Measurements from ENCODE around the gene MET. TPM values are rescaled to one million over a fixed set of nuclear protein-coding genes. Genes with fewer than 3 reads are reported as not detected.

MET gene
- total and polyA plus RNA-seq, 2 of the 8 experiments (the other 6 are each of a cell fraction or from before 2014, with no cell fraction given) = 3.5 to 12.9 TPM

DNA sequence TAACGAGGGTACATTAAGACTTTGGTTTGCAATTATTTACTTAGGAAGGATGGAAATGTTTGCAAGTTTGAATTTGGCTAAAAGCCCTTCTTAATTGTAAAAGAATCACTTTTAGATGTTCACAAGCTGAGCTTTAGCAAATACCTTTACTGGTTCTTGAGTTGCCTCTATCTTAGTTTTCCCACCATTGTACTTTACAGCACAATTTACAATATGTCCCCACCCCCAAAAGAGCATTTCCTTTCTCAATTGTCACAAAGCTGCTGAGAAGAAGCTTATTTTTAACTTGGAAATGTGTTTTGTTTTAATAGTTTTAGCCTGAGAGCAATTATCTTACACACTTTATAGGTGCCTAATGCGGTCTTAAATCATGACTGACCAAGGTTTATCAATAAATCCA, 81.1 kb downstream of the MET start:
- TF ChIP-seq YY1 (IDR thresholded peaks at IDR 0.05; ENCODE audit: low read depth, low read length) (no peak), TBP (IDR thresholded peaks at IDR 0.05; ENCODE audit: low read depth, low read length) (no peak), CREB1 (IDR thresholded peaks at IDR 0.05) (no peak), PHF8 (conservative IDR thresholded peaks at IDR 0.05; ENCODE audit: low read depth, low read length) (no peak), ASH2L (IDR thresholded peaks at IDR 0.05; ENCODE audit: low read length) (no peak)
- no peak overlapping the region for H3K4me3 ChIP-seq (ENCODE audit: extremely low read depth in 1 of 4, insufficient read depth in 2 of 4, low read depth in 3 of 4, low read length in 4 of 4)
- H3K27me3 ChIP-seq (replicated peaks in 1 of 4; ENCODE audit: control insufficient read depth in 3 of 4, extremely low read depth in 1 of 4, insufficient read depth in 3 of 4, low read length in 3 of 4) = no peaks in the 10 kb centered on the region
- H2AFZ ChIP-seq (ENCODE audit: low read length) = no peak overlapping the region
- H3K4me1 ChIP-seq (replicated peaks in 1 of 4; ENCODE audit: control insufficient read depth in 3 of 4, insufficient read depth in 4 of 4, low read length in 3 of 4) = no peaks in the 10 kb centered on the region
- H3K9me3 ChIP-seq (ENCODE audit: insufficient read depth in 2 of 2, low read depth in 1 of 2, low read length in 1 of 2) = no peaks in the 10 kb centered on the region
- no peaks in the 10 kb centered on the region for H4K20me1 ChIP-seq (replicated peaks in 1 of 2; ENCODE audit: control insufficient read depth in 1 of 2, insufficient read depth in 2 of 2, low read length in 2 of 2)
- H3K9ac ChIP-seq (replicated peaks in 1 of 4; ENCODE audit: extremely low read depth in 1 of 4, low read depth in 3 of 4, low read length in 3 of 4) = no peak overlapping the region
- H4K5ac ChIP-seq (ENCODE audit: insufficient read length, low read depth, low read length) = no peak overlapping the region
- H2BK12ac ChIP-seq (ENCODE audit: low read depth, low read length) = no peak overlapping the region
- no peak overlapping the region for H4K8ac ChIP-seq (ENCODE audit: extremely low read depth, insufficient read depth, low read length)
- no peaks in the 10 kb centered on the region for H3K23me2 ChIP-seq (ENCODE audit: low read depth, low read length)
- no peak overlapping the region for H3K14ac ChIP-seq (ENCODE audit: insufficient read length)
- H3K4ac ChIP-seq (replicated peaks; ENCODE audit: insufficient read length, low read depth, low read length) = no peak overlapping the region
- ChIA-PET CTCF (ENCODE audit: partially characterized antibody) (interaction anchor here (0.7 to 1.4 kb wide), 3 partner anchors 9 to 162 kb away, joined by 3 to 5 read pairs (median 4); no protein-coding TSS in a partner anchor), POLR2A (ENCODE audit: partially characterized antibody) (interaction anchor here (0.6 kb wide), 1 partner anchor 35 kb away, joined by 3 read pairs; no protein-coding TSS in a partner anchor)
- no peak overlapping the region for H3K23ac ChIP-seq (ENCODE audit: insufficient read length)
- H2BK20ac ChIP-seq (ENCODE audit: low read length) = no peak overlapping the region
- H4K91ac ChIP-seq (replicated peaks; ENCODE audit: insufficient read length, low read length) = no peak overlapping the region
- 83% methylated on average over 2 of the region's 2 CpGs; no CpG with 5 or more reads in 1 of the 2 experiments for WGBS, 2 experiments (ENCODE audit: extremely low coverage in 1 of 2, insufficient coverage in 1 of 2, insufficient read length in 1 of 2, insufficient replicate concordance in 2 of 2, low coverage in 1 of 2, low lambda C conversion rate in 2 of 2, missing lambda C conversion rate in 1 of 2)
- H2AK5ac ChIP-seq (ENCODE audit: low read depth, low read length) = no peak overlapping the region
- no peak for FAIRE-seq
- H3K79me2 ChIP-seq (ENCODE audit: control insufficient read depth in 1 of 2, insufficient read depth in 2 of 2, low read length in 2 of 2) = no peaks in the 10 kb centered on the region
- no peak overlapping the region for H3K18ac ChIP-seq (ENCODE audit: extremely low read depth, low read length)
- H3K36me3 ChIP-seq (ENCODE audit: control insufficient read depth in 2 of 4, insufficient read depth in 4 of 4, low read length in 3 of 4) = no peaks in the 10 kb centered on the region
- no peaks in the 10 kb centered on the region for H3K79me1 ChIP-seq (ENCODE audit: low read depth, low read length)
- no peak for DNase-seq (ENCODE audit: low read depth in 1 of 2, low spot score in 2 of 2)
- H3K56ac ChIP-seq (replicated peaks; ENCODE audit: insufficient read length, low read depth, low read length) = no peak overlapping the region
- no peak overlapping the region for H2BK120ac ChIP-seq (replicated peaks; ENCODE audit: low read depth, low read length)
- H2BK5ac ChIP-seq (ENCODE audit: low read depth, low read length) = no peak overlapping the region
- no peak overlapping the region for H3K27ac ChIP-seq (ENCODE audit: low read depth, low read length)
- no peak overlapping the region for H3K4me2 ChIP-seq (ENCODE audit: insufficient read depth in 1 of 2, low read depth in 2 of 2, low read length in 2 of 2)
- no peak overlapping the region for H2BK15ac ChIP-seq (ENCODE audit: low read length)
